Measurements from ENCODE around the gene SLC36A1. TPM values are rescaled to one million over a fixed set of nuclear protein-coding genes. Genes with fewer than 3 reads are reported as not detected.

Gene SLC36A1
- total and polyA plus RNA-seq, 8 donors = 4.0 to 34.5 (median 5.6) TPM

DNA sequence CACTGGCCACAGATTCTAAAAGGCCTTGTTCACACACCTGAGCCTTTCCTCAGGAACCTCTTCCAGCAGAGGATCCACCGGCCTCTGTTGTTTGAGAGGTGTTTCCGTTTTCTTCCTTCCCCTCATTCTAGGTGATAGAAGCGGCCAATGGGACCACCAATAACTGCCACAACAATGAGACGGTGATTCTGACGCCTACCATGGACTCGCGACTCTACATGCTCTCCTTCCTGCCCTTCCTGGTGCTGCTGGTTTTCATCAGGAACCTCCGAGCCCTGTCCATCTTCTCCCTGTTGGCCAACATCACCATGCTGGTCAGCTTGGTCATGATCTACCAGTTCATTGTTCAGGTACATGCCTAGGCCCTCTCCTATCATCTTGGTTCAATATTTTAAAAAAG, 20.2 kb downstream of the SLC36A1 start:
- Histone ChIP-seq H3K27me3 (no peaks in the 10 kb centered on the region), H3K4me3 (no peak overlapping the region), H3K36me3 (peaks cover 0 to 77% of the 10 kb centered on the region in 2 donors), H3K27ac (no peak overlapping the region), H3K9me3 (no peaks in the 10 kb centered on the region), H3K4me1 (no peaks in the 10 kb centered on the region)
- intact Hi-C loops (cut with DNase I) = no loop called here
- TF ChIP-seq, protein P1, sequence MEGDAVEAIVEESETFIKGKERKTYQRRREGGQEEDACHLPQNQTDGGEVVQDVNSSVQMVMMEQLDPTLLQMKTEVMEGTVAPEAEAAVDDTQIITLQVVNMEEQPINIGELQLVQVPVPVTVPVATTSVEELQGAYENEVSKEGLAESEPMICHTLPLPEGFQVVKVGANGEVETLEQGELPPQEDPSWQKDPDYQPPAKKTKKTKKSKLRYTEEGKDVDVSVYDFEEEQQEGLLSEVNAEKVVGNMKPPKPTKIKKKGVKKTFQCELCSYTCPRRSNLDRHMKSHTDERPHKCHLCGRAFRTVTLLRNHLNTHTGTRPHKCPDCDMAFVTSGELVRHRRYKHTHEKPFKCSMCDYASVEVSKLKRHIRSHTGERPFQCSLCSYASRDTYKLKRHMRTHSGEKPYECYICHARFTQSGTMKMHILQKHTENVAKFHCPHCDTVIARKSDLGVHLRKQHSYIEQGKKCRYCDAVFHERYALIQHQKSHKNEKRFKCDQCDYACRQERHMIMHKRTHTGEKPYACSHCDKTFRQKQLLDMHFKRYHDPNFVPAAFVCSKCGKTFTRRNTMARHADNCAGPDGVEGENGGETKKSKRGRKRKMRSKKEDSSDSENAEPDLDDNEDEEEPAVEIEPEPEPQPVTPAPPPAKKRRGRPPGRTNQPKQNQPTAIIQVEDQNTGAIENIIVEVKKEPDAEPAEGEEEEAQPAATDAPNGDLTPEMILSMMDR (IDR thresholded peaks at IDR 0.05) = no peak
- no peak for DNase-seq
- no peak for ATAC-seq

DNA sequence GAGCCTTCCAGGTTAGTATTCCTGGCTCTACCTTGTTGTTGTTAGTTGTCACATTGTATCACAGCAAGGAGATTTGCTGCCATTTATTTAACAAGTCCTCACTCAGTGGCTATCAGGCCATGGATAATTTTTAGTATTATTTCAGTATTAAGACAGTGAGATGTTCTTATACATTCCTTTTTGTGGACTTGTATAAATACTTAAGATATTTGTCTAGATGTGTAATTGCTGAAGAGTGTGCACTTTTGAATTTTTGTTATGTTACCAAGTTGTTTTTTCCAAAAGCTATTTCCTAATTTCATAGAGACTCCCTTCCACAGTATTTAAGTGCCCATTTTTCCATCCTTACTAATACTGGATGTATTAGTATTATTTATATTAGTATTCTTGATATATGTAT, 22.0 kb downstream of the SLC36A1 start:
- DNase-seq (no peak), ATAC-seq (no peak)
- H3K9me3 ChIP-seq = no peaks in the 10 kb centered on the region
- no peak overlapping the region for H3K4me3 ChIP-seq
- intact Hi-C loops (cut with DNase I) = no loop called here
- no peaks in the 10 kb centered on the region for H3K4me1 ChIP-seq
- H3K27ac ChIP-seq = no peak overlapping the region
- TF ChIP-seq, protein P1 (IDR thresholded peaks at IDR 0.05) = no peak
- H3K36me3 ChIP-seq = peaks cover 0 to 80% of the 10 kb centered on the region in 2 donors
- no peaks in the 10 kb centered on the region for H3K27me3 ChIP-seq

DNA sequence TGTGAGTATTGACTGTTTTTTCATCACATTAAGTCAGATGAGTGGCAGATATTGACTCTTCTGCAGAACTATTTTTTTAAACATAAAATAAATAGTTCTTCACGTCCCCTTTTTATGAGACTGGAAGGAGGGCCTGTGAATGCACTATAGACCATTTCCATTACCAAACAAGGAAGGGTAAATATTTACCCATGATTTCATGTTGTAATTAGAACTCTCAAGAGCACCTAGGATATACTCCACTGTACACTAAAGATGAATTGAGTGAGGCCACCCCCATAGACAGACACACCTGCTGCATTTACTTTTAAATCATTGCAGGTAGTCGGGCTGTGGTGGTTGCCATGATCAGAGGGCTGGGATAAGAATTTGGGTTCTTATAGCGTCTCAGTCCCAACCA, 22.6 kb downstream of the SLC36A1 start:
- peaks cover 0 to 80% of the 10 kb centered on the region in 2 donors for H3K36me3 ChIP-seq
- intact Hi-C loops (cut with DNase I) = no loop called here
- no peaks in the 10 kb centered on the region for H3K9me3 ChIP-seq
- no peak for DNase-seq
- H3K4me1 ChIP-seq = no peaks in the 10 kb centered on the region
- H3K27ac ChIP-seq = no peak overlapping the region
- H3K4me3 ChIP-seq = no peak overlapping the region
- TF ChIP-seq, protein P1 (IDR thresholded peaks at IDR 0.05) = no peak
- ATAC-seq = peak; percentile 90
- H3K27me3 ChIP-seq = no peaks in the 10 kb centered on the region

DNA sequence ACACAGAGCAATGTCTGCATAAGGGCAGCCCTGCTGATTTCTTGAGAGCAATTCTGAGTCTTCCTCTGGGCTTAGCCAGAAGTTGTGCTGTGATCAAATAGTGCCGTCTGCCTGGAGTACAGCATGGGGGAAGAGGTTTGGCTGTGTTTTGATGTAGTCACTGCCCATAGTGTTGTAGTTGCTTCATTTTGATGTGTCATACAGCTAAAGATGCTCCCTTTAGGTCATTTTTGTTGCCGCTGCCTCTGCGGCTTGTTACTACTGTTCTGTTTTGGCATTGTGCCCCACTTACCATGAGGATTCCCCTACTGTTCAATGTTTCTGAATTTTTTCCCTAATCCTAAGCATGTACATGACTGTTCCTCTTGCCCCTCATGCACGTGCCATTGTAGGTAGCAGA, 23.0 kb downstream of the SLC36A1 start:
- intact Hi-C loops (cut with DNase I) = no loop called here
- ATAC-seq = peak; percentile 47
- no peaks in the 10 kb centered on the region for H3K9me3 ChIP-seq
- TF ChIP-seq, protein P1 (IDR thresholded peaks at IDR 0.05) = no peak
- no peaks in the 10 kb centered on the region for H3K27me3 ChIP-seq
- H3K4me3 ChIP-seq = no peak overlapping the region
- no peak overlapping the region for H3K27ac ChIP-seq
- DNase-seq = no peak
- peaks cover 0 to 80% of the 10 kb centered on the region in 2 donors for H3K36me3 ChIP-seq
- no peaks in the 10 kb centered on the region for H3K4me1 ChIP-seq

DNA sequence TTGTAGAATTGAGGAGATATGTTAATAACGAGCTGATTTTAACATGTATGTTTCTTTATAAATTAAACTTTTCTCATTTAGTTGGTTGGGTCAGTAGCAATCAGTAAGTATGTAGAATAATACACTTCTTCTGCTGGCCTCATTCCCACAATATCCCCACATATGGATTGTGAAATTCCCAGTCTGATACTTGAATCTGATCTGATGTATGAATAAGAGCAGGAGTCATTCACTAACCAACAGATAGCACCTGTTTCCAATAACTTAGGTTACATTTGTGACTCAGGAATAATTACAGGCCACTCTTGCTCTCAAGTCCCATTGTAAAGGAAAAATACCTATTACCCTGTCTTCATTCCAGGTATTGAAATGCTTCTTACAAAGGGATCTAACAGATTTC, 23.9 kb downstream of the SLC36A1 start:
- Histone ChIP-seq H3K27me3 (no peaks in the 10 kb centered on the region), H3K4me1 (no peaks in the 10 kb centered on the region), H3K4me3 (no peak overlapping the region), H3K9me3 (no peaks in the 10 kb centered on the region), H3K36me3 (peaks cover 0 to 77% of the 10 kb centered on the region in 2 donors), H3K27ac (no peak overlapping the region)
- DNase-seq (no peak), ATAC-seq (no peak)
- TF ChIP-seq, protein P1 (IDR thresholded peaks at IDR 0.05) = no peak
- intact Hi-C loops (cut with DNase I) = no loop called here

All from left lung (tissue), 10 donors.